HG02981 (cell line): Measurements from ENCODE around the gene LHFPL3.

ENCODE experiments used
- ATAC-seq: cut with Tn5 transposase; IDR thresholded peaks from one replicate; pipeline ENCODE4 v1.9.1; 2021; ENCODE audit warnings: mild to moderate bottlenecking, moderate library complexity; ENCODE audit not compliant: unreplicated experiment

LHFPL3 gene

DNA sequence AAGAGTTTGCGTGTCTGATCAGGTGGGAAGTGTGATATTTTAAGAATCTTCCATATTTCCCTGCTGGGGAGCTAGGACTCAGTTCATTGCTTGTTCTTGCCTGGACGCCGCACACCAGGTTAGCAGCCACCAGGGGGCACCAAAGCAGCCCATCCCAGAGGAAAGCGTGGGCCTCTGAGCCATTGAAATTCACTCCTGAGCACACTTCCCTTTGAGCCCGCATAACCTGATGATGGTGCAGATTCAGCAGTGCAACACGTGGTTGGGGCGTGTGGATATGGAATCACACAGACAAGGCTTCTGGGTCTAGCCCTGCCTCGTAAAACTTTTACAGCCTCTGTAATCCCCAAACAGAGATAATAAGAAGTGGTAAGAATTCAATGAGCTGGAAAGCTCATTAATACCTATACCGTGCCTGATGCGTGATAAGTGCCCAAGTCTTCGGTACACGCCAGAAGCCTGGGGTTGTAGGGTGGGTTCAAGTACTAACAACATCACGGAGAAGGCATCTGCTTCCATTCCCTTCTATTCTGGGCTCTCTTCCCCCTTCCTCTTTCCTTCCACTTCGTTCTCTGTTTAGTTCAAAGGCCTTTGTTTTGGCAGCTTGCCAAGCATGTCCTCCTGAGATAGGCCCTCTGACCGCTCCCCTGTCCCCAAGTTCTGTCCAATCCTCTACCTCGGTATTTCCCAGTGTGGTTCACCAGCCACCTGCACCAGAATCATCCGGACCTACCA, 555.5 kb downstream of the LHFPL3 start:
- ATAC-seq = peak; percentile 76

DNA sequence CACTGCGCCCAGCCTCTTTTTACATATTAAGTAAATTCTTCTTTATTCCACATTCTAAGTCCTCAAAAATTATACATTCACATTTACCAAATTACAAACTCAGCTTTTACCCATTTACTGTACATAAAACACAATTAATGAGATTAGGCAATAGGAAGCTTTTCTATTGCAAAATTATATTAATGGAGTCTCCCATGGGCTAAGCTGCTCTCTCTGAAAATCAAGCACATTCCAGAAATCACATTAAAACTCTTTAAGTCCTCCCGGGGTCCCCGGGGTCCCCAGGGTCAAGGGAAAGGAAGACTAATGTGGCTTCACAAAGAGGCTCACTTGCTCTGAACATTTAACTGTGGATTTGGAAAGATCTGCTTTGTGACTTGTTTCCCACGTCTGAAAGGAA, 558.2 kb downstream of the LHFPL3 start:
- no peak for ATAC-seq

DNA sequence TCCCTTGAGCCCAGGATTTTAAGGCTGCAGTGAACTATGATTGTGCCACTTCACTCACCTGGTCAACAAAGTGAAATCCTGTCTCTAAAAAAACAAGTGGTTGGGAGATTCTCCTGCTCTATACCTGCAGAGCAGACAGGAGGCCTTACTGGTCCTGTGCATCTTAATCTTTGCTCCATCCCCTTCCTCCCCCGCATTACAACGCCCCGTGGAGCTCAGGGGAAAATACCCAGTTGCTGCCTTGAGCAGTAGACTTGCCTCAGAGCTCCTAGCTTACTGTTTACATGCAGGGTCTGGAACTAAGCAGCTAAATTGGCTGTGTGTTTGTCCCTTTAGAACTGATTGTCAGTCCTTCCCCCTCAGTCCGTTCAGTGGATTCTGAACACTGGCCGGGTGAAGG, 561.8 kb downstream of the LHFPL3 start:
- no peak for ATAC-seq

DNA sequence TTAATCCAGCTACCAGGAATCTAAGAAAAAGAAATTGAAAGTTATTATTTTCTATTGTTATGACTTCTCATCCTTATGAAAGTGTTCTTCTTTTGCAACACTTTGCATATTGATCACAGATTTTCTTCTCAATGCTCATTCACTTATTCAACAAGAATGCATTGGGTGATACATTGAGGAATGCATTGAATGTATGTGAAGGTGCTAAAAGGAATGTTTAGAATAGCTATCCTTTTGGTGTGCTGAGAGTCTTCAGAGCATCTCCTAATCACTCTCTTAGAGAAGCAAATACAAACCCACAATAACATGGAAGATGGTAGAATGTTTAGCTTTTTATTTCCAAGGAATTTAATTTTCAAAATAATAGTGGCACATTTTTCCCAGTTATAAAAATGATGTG, 563.5 kb downstream of the LHFPL3 start:
- ATAC-seq = no peak

DNA sequence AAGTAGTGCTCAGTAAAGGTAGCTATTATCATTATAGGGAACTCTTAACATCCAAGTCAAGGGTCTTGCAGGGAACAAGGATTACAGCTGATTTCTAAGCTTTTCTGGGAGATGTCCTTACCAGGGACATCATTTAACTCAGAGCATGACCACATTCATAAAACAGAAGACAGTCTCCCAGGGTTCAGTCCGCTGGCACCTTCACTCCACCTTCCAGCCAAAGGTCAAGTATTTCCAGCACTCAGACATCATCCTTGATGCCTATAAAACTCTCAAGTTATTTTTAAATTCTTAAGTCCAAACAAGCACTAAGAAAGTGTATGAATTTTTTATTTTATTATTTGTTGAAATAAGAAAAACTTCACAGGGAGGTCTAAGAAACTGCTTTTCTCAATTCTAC, 565.9 kb downstream of the LHFPL3 start:
- ATAC-seq = no peak

DNA sequence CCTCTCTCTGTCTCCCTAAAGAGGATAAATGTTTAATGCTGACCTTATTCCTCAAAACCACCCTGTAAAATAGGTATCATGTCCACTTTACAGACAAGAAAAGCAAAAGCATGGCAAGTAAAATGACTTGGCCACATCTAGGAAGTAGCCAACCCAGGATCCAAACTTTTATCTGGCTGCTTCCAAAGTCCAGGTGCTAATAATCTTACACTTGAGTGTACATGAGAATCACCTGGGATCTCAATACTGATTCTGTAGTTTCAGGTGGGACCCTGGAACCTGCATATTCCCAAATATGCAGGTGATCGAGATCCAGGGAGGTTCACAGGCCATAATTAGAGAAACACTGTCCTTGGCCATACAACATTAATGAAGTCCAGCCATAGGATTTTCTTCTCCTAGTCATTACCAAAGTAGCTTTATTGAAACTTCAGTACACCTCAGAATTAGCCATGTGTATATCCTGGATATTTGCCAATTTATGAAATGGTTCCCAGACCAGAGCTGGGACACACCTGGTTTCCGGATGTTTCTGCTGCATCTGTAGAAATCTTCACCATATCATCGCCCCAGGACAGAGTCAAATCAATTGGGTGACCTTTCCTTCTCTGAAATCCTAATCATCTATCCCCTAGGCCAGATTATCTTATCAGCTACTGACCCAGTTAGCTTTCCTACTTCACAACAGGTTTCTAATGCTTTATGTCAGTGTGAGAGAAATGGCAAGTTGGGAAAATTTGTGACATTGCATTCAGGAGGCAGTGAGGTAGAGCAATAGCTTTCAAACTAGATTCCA, 566.5 kb downstream of the LHFPL3 start:
- ATAC-seq = peak; percentile 19

DNA sequence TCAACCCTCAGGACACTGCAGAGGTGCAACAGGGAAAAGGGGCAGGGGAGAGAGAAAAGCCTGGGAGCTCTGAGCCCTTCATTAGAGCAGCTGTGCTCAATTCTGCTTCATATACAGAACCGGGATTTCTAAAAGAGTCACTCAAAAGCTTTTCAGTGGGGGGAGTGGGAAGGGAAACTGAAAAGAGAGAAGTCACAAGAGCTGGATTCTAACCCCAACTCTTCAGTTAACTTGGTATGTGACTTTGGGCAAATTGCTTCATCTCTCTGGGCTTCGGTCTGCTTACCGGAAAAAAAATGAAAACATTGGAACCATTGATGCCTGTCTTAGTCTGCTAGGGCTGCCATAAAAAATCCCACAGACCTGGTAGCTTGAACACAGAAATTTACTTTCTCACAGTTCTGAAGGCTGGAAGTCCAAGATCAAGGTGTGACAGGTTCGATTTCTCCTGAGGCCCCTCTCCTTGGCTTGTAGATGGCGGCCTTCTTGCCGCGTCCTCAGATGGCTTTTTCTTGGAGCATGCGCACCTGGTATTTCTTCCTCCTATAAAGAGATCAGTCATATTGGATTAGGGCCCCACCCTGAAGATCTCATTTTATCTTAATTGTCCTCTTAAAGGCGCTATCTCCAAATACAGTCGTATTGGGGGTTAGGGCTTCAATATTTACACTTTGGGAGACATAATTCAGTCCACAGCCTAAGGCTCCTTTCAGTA, 567.3 kb downstream of the LHFPL3 start:
- peak; percentile 25 for ATAC-seq

DNA sequence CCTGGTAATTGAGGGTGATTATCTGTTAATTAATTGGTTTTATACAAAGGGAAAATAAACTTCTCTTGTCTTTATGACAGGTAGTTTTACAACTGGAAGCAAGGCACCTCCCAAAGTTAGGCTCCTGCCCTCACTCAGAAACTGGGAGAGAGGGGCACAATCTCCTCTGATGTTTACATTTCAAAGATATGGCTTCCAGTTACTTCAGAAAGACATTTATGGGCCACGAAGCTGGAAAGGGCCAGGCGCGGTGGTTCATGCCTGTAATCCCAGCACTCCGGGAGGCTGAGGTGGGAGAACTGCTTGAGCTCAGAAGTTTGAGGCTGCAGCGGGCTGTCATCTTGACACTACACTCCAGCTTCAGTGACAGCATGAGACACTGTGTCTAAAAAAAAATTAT, 570.0 kb downstream of the LHFPL3 start:
- no peak for ATAC-seq

DNA sequence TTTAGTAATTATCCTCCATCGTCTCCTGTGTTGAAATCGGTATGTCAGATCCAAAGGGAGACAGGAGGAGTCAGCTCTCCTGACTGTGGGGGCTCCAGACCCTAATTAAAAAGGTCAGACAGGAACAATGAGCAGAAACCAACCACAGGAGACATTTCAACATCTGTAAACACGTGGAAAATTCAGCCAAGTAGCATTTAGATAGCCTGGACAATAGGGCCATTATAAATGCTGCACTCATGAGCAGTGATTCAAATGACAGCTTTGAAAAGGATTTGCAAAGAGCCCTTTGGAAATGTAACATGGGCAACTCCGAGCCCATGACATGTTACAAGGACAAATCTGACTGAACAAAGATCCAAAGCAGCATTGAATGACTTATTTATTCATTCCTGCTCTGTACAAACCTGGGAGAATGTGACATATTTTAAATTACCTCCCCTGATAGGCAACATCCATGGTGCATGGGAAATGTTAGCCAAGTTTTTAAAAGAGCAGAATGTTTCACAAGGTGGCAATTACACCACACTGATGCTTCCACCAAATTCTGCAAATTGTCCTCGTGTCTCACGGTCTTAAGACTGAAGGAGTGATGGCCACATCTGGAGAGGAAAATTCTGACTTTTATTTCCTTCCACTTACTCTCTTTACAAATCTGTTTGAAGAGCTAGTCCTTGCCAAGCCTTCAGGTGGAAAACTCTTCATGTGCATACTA, 572.3 kb downstream of the LHFPL3 start:
- no peak for ATAC-seq

DNA sequence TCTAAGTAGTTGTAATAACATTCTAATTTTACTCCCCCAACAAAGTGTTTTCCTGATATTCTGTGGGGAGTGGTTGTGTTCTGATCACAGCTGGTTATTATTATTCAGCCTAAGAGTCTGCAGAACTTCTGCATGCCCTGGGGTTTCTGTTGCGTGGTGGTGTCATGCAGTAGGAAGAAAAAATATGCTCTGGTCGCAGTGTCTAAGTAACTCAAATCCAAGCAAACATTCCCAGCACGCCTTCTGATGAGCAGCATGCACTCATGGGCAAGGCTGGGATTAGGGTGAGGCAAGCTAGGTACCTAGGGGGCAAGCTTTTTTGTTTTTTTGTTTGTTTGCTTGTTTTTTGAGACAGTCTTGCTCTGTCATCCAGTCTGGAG, 572.8 kb downstream of the LHFPL3 start:
- ATAC-seq = no peak

DNA sequence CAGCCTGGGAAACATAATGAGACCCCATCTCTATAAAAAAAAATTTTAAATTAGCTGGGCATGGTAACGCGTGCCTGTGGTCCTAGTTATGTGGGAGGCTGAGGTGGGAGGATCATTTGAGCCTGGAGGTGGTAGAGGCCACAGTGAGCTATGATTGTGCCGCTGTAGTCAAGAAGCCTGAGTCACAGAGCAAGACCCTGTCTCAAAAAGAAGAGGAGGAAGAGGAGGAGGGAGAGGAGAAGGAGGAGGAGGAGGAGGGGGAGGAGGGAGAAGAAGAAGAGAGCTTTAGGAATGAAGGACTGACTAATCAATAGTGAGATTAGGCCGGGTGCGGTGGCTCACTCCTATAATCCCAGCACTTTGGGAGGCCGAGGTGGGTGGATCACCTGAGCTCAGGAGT, 573.8 kb downstream of the LHFPL3 start:
- ATAC-seq = no peak

DNA sequence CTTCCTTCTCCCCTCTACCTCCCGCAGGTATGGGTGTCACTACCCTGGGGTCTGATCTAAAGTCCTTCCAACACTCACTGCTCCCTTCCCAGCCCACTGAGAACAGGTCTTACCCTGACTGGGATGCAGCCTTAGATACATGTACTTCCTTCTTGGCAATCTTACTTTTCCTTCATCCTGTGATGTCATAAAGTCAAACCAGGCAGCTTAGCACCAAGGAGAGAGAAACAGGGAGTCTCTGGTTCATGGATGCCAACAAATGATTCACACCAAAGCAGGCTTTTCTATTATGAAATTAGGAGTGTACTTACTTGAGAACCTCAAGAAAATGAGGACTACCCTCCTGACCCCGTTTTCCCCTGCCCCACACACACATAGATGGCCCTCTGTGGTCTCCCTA, 574.6 kb downstream of the LHFPL3 start:
- ATAC-seq = no peak

DNA sequence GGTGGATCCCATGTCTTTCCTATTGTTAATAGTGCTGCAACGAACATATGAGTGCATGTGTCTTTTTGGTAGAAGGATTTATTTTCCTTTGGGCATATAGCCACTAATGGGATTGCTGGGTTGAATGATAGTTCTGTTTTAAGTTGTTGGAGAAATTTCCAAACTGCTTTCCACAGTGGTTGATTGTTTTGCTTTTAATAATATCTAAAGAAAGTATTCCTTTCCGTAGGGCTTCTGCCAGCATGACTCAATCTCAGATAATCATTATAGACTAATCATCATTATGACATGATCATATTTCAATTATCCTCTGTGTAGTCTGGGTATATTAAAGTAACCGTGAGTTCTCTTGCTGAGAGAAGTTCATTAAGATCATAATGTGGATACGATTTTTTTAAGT, 575.4 kb downstream of the LHFPL3 start:
- ATAC-seq = no peak

DNA sequence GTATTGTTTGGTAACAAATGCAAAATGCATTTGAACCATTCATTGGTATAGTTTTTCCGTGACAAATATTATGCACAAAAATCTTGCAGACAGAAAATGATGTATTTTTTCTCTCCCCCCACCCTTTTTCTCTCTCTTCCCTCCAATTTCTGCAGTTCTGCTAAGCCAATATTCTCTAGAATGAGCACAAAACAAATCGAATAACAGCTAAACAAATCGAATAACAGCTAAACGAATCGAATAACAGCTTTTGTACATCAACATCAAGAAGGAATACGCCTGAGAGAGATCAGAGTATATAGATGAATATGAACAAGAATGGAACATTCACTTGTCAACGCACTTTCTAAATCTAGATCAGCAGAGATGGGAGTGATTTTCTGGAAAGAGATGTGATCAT, 577.6 kb downstream of the LHFPL3 start:
- no peak for ATAC-seq

DNA sequence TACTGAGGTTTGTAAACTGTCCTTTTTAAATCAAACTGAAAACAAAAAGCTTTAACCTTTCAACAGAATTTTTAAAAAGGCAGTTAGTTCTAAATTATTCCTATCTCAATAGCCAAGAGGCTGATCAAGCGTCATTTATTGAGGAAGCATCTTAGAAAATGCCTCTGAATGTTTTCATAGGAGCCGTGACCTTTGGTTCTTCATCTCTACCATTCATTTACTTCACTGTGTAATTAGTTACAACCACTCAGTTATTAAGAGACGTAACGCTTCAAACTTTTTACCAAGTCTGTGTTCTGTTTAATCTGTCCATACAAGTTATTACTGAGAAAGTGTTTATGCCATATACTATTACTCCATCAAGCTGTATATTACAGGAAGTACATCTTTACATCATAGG, 578.2 kb downstream of the LHFPL3 start:
- ATAC-seq = no peak

DNA sequence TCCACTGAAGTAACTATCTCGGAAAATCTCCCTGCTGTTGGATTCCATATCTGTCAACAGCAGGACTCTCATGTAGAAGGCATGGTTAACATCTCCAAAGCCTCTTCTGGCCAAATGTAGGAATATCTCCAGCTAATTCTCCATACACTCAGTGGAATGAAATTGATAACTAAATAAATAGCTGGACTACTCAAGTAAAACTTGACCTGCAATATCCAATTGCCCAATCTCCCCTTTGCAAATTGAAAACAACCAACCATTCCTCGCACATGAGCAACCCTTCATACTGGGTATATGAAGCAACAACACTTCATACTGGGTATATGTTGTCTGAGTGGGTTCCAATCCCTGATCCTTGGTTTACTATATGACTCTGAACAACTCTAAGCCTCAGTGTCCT, 580.2 kb downstream of the LHFPL3 start:
- no peak for ATAC-seq

DNA sequence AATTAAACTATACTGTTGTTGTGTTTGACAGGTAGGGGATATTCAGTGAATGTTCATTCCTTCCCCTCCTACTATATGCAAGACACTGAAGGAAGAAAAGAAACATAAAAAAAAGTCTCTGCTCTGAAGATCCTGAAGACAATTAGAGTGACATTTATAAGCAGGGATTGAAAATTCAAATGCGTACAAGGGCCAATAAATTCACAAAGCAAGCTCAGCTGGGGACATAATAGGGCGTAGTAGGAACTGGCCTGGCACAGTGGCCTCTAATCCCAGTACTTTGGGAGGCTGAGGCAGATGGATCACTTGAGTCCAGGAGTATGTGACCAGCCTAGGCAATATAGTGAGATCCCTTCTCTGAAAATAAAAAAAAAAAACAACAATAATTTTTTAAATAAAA, 580.7 kb downstream of the LHFPL3 start:
- ATAC-seq = no peak

DNA sequence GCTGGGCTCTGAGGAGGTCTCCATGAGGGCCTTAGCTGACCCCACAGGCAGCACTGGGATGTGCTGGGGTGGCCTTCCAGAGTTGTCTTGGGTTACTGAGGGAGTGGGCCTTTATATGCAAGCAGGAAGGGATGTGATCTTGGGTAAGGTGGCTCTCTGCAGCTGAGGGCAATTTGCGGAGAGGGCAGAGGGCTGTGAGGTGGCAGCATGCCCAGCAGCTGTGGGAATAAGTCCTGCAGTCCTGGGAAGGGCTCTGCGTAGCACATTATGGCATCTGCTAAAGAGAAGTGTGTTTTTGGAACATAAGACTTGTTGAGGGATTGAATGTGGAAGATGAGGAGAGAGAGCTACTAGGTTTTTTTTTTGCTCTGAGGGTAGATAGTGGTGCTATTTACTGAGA, 586.0 kb downstream of the LHFPL3 start:
- no peak for ATAC-seq

DNA sequence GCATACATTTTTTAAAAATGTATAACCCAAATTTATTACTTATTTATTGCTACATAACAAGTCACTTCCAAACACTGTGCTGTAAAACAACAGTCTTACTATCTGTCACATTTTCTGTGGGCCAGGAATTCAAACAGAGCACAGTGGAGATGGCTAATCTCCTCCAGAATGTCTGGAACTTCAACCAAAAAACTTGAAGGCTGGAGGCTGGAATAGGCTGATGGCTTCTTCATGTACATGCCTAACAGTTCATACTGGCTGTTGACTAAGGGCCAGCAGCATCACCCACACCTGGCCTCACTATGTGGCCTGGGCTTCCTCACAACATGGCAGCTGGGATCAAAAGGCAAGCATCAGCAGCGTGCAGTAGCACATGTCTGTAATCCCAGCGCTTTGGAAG, 593.2 kb downstream of the LHFPL3 start:
- ATAC-seq = no peak

DNA sequence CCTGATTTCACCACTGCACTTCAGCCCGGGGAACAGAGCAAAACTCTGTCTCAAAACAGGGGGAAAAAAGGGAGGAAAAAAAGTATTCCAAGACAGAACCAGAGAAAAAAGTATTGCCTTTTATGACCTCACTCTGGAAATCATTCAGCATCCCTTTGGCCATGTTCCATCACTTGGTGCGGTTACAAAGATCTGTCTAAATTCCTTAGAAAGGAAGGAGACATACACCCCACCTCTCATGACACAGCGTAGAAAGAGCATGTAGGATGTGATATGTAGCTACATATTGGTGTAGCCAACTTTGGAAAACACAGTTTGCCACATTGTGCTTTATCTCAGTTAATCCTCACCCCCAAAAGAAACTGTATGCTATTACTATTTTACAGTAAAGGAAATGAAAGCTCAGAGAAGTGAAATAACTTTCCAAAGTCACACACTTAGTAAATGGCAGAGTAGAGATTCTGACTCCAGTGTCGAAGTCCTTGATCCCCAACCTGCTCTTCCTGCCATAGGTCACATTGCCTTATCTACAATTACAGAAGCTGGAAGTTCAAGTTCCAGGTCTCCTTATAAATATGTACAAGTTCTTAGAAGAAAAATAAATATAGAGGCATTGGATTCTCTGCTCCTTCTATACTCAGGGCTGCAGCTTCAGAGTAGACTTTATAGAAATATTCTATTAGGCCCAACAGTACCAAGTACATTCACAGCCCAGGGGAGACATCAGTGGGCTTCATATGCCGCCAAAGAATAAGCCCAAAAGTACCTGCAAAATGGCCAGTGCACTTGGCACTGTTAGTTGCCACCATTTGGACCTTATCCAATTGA, 594.0 kb downstream of the LHFPL3 start:
- ATAC-seq = peak; percentile 6
